ENCODE measurements around the gene KCNN3.

Gene KCNN3

GRCh38 chr1:154839691-154840090 lies 30.4 kb downstream of the KCNN3 start:
- DNase-seq (ENCODE audit: low read depth): no peak

GRCh38 chr1:154838988-154839387 lies 31.1 kb downstream of the KCNN3 start:
- DNase-seq (ENCODE audit: low read depth): no peak
- no peak overlapping the region for H3K4me3 ChIP-seq (ENCODE audit: low read depth, low read length)
- in situ Hi-C loops (cut with HindIII; ENCODE audit: low sequenced_read_pairs): loop anchor here (5.0 kb wide), 1 partner anchor 62 kb away; no protein-coding TSS in a partner anchor
- TF ChIP-seq CTCF (IDR thresholded peaks at IDR 0.05; ENCODE audit: low read depth, low read length, missing control alignments): no peak

More at GRCh38 chr1:154839691-154840090, 30.4 kb downstream of the KCNN3 start:
- in situ Hi-C loops (cut with HindIII; ENCODE audit: low sequenced_read_pairs): loop anchor here (5.0 kb wide), 1 partner anchor 62 kb away; no protein-coding TSS in a partner anchor
- TF ChIP-seq CTCF (IDR thresholded peaks at IDR 0.05; ENCODE audit: low read depth, low read length, missing control alignments): no peak
- H3K4me3 ChIP-seq (ENCODE audit: low read depth, low read length): no peak overlapping the region

- no peak overlapping the region for H3K4me3 ChIP-seq (ENCODE audit: low read depth, low read length)
- no peak for TF ChIP-seq CTCF (IDR thresholded peaks at IDR 0.05; ENCODE audit: low read depth, low read length, missing control alignments)
- no peak for DNase-seq (ENCODE audit: low read depth)
- in situ Hi-C loops (cut with HindIII; ENCODE audit: low sequenced_read_pairs): loop anchor here (5.0 kb wide), 1 partner anchor 61 kb away; no protein-coding TSS in a partner anchor
Measured at GRCh38 chr1:154838461-154838860, 31.6 kb downstream of the KCNN3 start.

- H3K4me3 ChIP-seq (ENCODE audit: low read depth, low read length): no peak overlapping the region
- no peak for TF ChIP-seq CTCF (IDR thresholded peaks at IDR 0.05; ENCODE audit: low read depth, low read length, missing control alignments)
- DNase-seq (ENCODE audit: low read depth): no peak
- in situ Hi-C loops (cut with HindIII; ENCODE audit: low sequenced_read_pairs): loop anchor here (5.0 kb wide), 1 partner anchor 60 kb away; no protein-coding TSS in a partner anchor
Measured at GRCh38 chr1:154837672-154838171, 32.4 kb downstream of the KCNN3 start.

- H3K4me3 ChIP-seq (ENCODE audit: low read depth, low read length): no peak overlapping the region
- in situ Hi-C loops (cut with HindIII; ENCODE audit: low sequenced_read_pairs): loop anchor here (5.0 kb wide), 1 partner anchor 60 kb away; no protein-coding TSS in a partner anchor
- TF ChIP-seq CTCF (IDR thresholded peaks at IDR 0.05; ENCODE audit: low read depth, low read length, missing control alignments): no peak
- DNase-seq (ENCODE audit: low read depth): no peak
Measured at GRCh38 chr1:154837034-154837671, 32.9 kb downstream of the KCNN3 start.

GRCh38 chr1:154835531-154836324 lies 34.4 kb downstream of the KCNN3 start:
- no peak for TF ChIP-seq CTCF (IDR thresholded peaks at IDR 0.05; ENCODE audit: low read depth, low read length, missing control alignments)

More at GRCh38 chr1:154835531-154836324, 34.4 kb downstream of the KCNN3 start:
- no peak for DNase-seq (ENCODE audit: low read depth)
- in situ Hi-C loops (cut with HindIII; ENCODE audit: low sequenced_read_pairs): loop anchor here (5.0 kb wide), 1 partner anchor 58 kb away; no protein-coding TSS in a partner anchor
- no peak overlapping the region for H3K4me3 ChIP-seq (ENCODE audit: low read depth, low read length)

Data from astrocyte of the cerebellum (primary cell).